Measurements from ENCODE around the gene GRIP1. TPM values are rescaled to one million over a fixed set of nuclear protein-coding genes. Genes with fewer than 3 reads are reported as not detected.

Gene GRIP1
- total and polyA plus RNA-seq, 2 of the 4 experiments (the other 2 are of a cell fraction) = under 0.01 to 0.07 TPM

- no peak overlapping the region for H2AK5ac ChIP-seq (ENCODE audit: low read depth, low read length)
- no peak overlapping the region for H4K91ac ChIP-seq (ENCODE audit: insufficient read depth, low read depth, low read length)
- no peak overlapping the region for H3K23ac ChIP-seq (ENCODE audit: low read depth, low read length)
- no peak overlapping the region for H2BK5ac ChIP-seq (ENCODE audit: low read depth, low read length, poor library complexity, severe bottlenecking)
- intact Hi-C loops (cut with micrococcal nuclease) = no loop called here
- no peak overlapping the region for H3K18ac ChIP-seq (ENCODE audit: low read depth, low read length)
- no peak overlapping the region for H3K27ac ChIP-seq (ENCODE audit: insufficient read depth, low read length)
- no peaks in the 10 kb centered on the region for H3K9me1 ChIP-seq (ENCODE audit: insufficient read depth, low read length)
- H3K4ac ChIP-seq (ENCODE audit: low read depth, low read length) = no peak overlapping the region
- no peak overlapping the region for H2BK15ac ChIP-seq (ENCODE audit: low read depth, low read length)
- H3K4me1 ChIP-seq (ENCODE audit: control insufficient read depth, insufficient read depth, low read length) = no peaks in the 10 kb centered on the region
- peaks cover 2% of the 10 kb centered on the region; the same call in 1 of the 2 replicates for H3K36me3 ChIP-seq (ENCODE audit: control insufficient read depth, insufficient read depth, low read length)
- H2AK9ac ChIP-seq (replicated peaks; ENCODE audit: low read depth, low read length, poor library complexity) = no peak overlapping the region
- no peaks in the 10 kb centered on the region for H3K27me3 ChIP-seq (ENCODE audit: control insufficient read depth, insufficient read depth, low read length)
- H3K4me2 ChIP-seq (ENCODE audit: low read depth, low read length) = no peak overlapping the region
- H3K9me3 ChIP-seq (ENCODE audit: control insufficient read depth, insufficient read depth, low read length) = no peaks in the 10 kb centered on the region
- BruUV-seq (replicated peaks) = no TSS peak
- POLR2A ChIA-PET (ENCODE audit: unreplicated experiment) = no interaction called here
- no peak overlapping the region for H2BK20ac ChIP-seq (ENCODE audit: low read depth, low read length)
- TF ChIP-seq USF2 (IDR thresholded peaks at IDR 0.05; ENCODE audit: low read depth, low read length) (no peak), RCOR1 (IDR thresholded peaks at IDR 0.05; ENCODE audit: insufficient replicate concordance, low read length) (no peak), BHLHE40 (IDR thresholded peaks at IDR 0.05; ENCODE audit: low read depth, low read length) (no peak), MAFK (IDR thresholded peaks at IDR 0.05; ENCODE audit: low read depth, low read length) (no peak), CEBPB (IDR thresholded peaks at IDR 0.05; ENCODE audit: low read depth, low read length) (no peak), FOS (IDR thresholded peaks at IDR 0.05; ENCODE audit: low read depth, low read length) (no peak), POLR2A (IDR thresholded peaks at IDR 0.05; ENCODE audit: low read depth, low read length) (no peak), MAZ (IDR thresholded peaks at IDR 0.05; ENCODE audit: borderline replicate concordance, low read depth, low read length) (no peak), RAD21 (IDR thresholded peaks at IDR 0.05; ENCODE audit: low read length) (no peak), NFE2L2 (IDR thresholded peaks at IDR 0.05; ENCODE audit: low read depth, low read length) (no peak), ELK1 (IDR thresholded peaks at IDR 0.05; ENCODE audit: borderline replicate concordance, low read depth, low read length) (no peak), SMC3 (IDR thresholded peaks at IDR 0.05; ENCODE audit: low read depth, low read length) (no peak), RFX5 (IDR thresholded peaks at IDR 0.05; ENCODE audit: low read depth, low read length) (no peak), MXI1 (IDR thresholded peaks at IDR 0.05; ENCODE audit: borderline replicate concordance, low read depth, low read length) (no peak), CTCF (conservative IDR thresholded peaks at IDR 0.05; ENCODE audit: low read depth, low read length) (no peak)
- H4K5ac ChIP-seq (ENCODE audit: low read depth, low read length) = no peak overlapping the region
- no peak overlapping the region for H3K4me3 ChIP-seq (ENCODE audit: insufficient read depth, low read depth, low read length)
- H2AFZ ChIP-seq (replicated peaks; ENCODE audit: low read length, poor library complexity) = no peak overlapping the region
- H2BK120ac ChIP-seq (ENCODE audit: low read depth, low read length) = no peak overlapping the region
- no peaks in the 10 kb centered on the region for H4K20me1 ChIP-seq (ENCODE audit: insufficient read depth, low read length)
- DNase-seq (peak; percentile 17), ATAC-seq (ENCODE audit: low read depth) (no peak; the same call in 1 of the 2 replicates)
- no peak overlapping the region for H3K9ac ChIP-seq (ENCODE audit: low read depth, low read length)
- CTCF ChIA-PET = interaction anchor here (0.6 to 0.9 kb wide), 2 partner anchors 9 to 146 kb away, joined by 3 to 6 read pairs; no protein-coding TSS in a partner anchor
- in situ Hi-C loops (cut with MboI; ENCODE audit: low sequenced_read_pairs) = no loop called here
- H3K56ac ChIP-seq (ENCODE audit: extremely low read depth, insufficient read depth, low read length) = no peak overlapping the region
- H3K14ac ChIP-seq (replicated peaks; ENCODE audit: low read depth, low read length) = no peak overlapping the region
- no peak overlapping the region for H4K8ac ChIP-seq (ENCODE audit: low read depth in 2 of 2, low read length in 2 of 2)
- dilution Hi-C loops (cut with HindIII; ENCODE audit: low sequenced_read_pairs, unreplicated experiment) = no loop called here
- no peaks in the 10 kb centered on the region for H3K79me1 ChIP-seq (ENCODE audit: low read depth in 1 of 2, low read length in 2 of 2)
Measured at GRCh38 chr12:66321435-66321834, 357.4 kb downstream of the GRIP1 start.
